ENCODE measurements around the gene CMTM8. TPM values are rescaled to one million over a fixed set of nuclear protein-coding genes. Genes with fewer than 3 reads are reported as not detected.

The CMTM8 gene
- total and polyA plus RNA-seq, 2 of the 8 experiments (the other 6 are each of a cell fraction or from before 2014, with no cell fraction given): 10.5 to 22.4 TPM

DNA sequence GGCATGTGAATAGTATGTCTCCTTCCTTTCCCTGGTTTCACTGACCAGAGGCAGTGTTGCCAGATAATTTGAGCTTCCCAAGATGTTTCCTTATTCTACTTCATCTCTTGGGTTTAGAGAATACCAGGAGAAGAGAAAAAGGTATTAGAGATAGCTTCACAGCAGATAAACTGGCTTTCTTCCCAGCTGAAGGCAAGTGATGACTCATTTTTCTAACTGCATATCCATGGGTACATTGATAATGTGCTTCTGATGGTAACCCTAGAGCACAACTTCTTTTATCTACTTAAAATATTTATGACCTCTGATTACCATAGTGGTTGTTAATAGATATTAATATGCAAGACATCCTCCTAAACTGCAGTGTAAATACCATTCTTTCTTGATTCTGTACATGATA is 34.6 kb upstream of the CMTM8 start (continued):
- TF ChIP-seq SUZ12 (IDR thresholded peaks at IDR 0.05; ENCODE audit: low read length): no peak
- TF ChIP-seq CREB1 (IDR thresholded peaks at IDR 0.05): no peak
